ENCODE data around the gene INSIG1.

Gene INSIG1

GRCh38 chr7:155267023-155267422 lies 30.7 kb upstream of the INSIG1 start:
- no peak overlapping the region for H3K4me3 ChIP-seq (ENCODE audit: low read depth in 1 of 2, low read length in 2 of 2)
- H3K27me3 ChIP-seq (ENCODE audit: low read depth, low read length) = peaks cover 5% of the 10 kb centered on the region
- H3K4me1 ChIP-seq (ENCODE audit: control insufficient read depth in 1 of 2, insufficient read depth in 2 of 2, low read length in 2 of 2) = no peaks in the 10 kb centered on the region
- H3K9me3 ChIP-seq (ENCODE audit: control insufficient read depth in 1 of 2, low read length in 2 of 2) = no peaks in the 10 kb centered on the region
- no peaks in the 10 kb centered on the region for H3K36me3 ChIP-seq (ENCODE audit: control insufficient read depth in 1 of 2, insufficient read depth in 2 of 2, low read length in 2 of 2)
- H3K27ac ChIP-seq (ENCODE audit: low read length) = no peak overlapping the region

GRCh38 chr7:155267436-155267835 lies 30.2 kb upstream of the INSIG1 start:
- H3K4me3 ChIP-seq (ENCODE audit: low read depth in 1 of 2, low read length in 2 of 2) = no peak overlapping the region
- H3K27ac ChIP-seq (ENCODE audit: low read length) = no peak overlapping the region
- no peaks in the 10 kb centered on the region for H3K4me1 ChIP-seq (ENCODE audit: control insufficient read depth in 1 of 2, insufficient read depth in 2 of 2, low read length in 2 of 2)
- no peaks in the 10 kb centered on the region for H3K9me3 ChIP-seq (ENCODE audit: control insufficient read depth in 1 of 2, low read length in 2 of 2)
- peaks cover 5% of the 10 kb centered on the region for H3K27me3 ChIP-seq (ENCODE audit: low read depth, low read length)
- no peaks in the 10 kb centered on the region for H3K36me3 ChIP-seq (ENCODE audit: control insufficient read depth in 1 of 2, insufficient read depth in 2 of 2, low read length in 2 of 2)

DNA sequence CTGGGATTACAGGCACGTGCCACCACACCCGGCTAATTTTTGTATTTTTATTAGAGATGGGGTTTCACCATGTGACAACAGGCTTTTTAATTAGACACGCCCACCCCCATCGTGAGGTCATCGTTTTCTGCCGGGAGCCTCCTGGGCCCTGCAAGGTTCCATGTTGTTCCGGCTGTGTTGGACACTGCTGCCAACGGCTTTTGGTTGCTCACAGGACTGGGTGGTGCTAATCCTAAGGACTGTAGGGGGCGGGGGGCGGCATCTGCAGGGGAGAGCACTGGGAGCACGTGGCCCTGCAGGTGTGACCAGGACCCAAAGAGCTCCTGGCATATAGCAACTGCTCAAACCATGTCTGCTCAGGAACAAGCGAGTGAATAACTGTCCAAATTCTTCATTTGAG lies 29.5 kb upstream of the INSIG1 start:
- H3K27me3 ChIP-seq (ENCODE audit: low read depth, low read length) = peaks cover 5% of the 10 kb centered on the region
- no peak overlapping the region for H3K4me3 ChIP-seq (ENCODE audit: low read depth in 1 of 2, low read length in 2 of 2)
- no peak overlapping the region for H3K27ac ChIP-seq (ENCODE audit: low read length)
- no peaks in the 10 kb centered on the region for H3K36me3 ChIP-seq (ENCODE audit: control insufficient read depth in 1 of 2, insufficient read depth in 2 of 2, low read length in 2 of 2)
- H3K9me3 ChIP-seq (ENCODE audit: control insufficient read depth in 1 of 2, low read length in 2 of 2) = no peaks in the 10 kb centered on the region
- no peaks in the 10 kb centered on the region for H3K4me1 ChIP-seq (ENCODE audit: control insufficient read depth in 1 of 2, insufficient read depth in 2 of 2, low read length in 2 of 2)

- no peaks in the 10 kb centered on the region for H3K36me3 ChIP-seq (ENCODE audit: control insufficient read depth in 1 of 2, insufficient read depth in 2 of 2, low read length in 2 of 2)
- no peak overlapping the region for H3K4me3 ChIP-seq (ENCODE audit: low read depth in 1 of 2, low read length in 2 of 2)
- H3K9me3 ChIP-seq (ENCODE audit: control insufficient read depth in 1 of 2, low read length in 2 of 2) = no peaks in the 10 kb centered on the region
- H3K4me1 ChIP-seq (ENCODE audit: control insufficient read depth in 1 of 2, insufficient read depth in 2 of 2, low read length in 2 of 2) = no peaks in the 10 kb centered on the region
- H3K27ac ChIP-seq (ENCODE audit: low read length) = no peak overlapping the region
- H3K27me3 ChIP-seq (ENCODE audit: low read depth, low read length) = no peaks in the 10 kb centered on the region
Observed at GRCh38 chr7:155268921-155269650, 28.6 kb upstream of the INSIG1 start.

- no peaks in the 10 kb centered on the region for H3K27me3 ChIP-seq (ENCODE audit: low read depth, low read length)
- H3K4me3 ChIP-seq (ENCODE audit: low read depth in 1 of 2, low read length in 2 of 2) = no peak overlapping the region
- no peaks in the 10 kb centered on the region for H3K9me3 ChIP-seq (ENCODE audit: control insufficient read depth in 1 of 2, low read length in 2 of 2)
Observed at GRCh38 chr7:155269766-155270585, 27.7 kb upstream of the INSIG1 start.

DNA sequence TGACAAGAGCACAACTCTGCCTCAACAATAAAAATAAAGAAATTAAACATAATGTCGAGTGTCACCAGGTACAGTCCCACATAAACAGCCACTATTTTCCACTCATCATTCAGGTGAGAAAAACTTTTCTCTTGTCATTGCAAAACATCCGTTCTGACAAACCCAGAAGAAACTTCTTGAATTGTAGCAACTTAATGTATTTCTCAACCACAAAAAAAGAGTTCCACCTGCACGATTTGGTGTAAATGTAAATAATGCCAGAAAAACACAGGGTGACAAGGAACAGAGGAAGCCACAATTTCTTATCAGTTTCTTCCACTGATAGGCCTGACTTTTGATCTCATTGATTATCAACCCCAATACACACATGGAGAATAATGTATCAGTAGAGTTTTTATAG lies 26.8 kb upstream of the INSIG1 start:
- H3K27me3 ChIP-seq (ENCODE audit: low read depth, low read length) = no peaks in the 10 kb centered on the region
- H3K4me1 ChIP-seq (ENCODE audit: control insufficient read depth in 1 of 2, insufficient read depth in 2 of 2, low read length in 2 of 2) = no peaks in the 10 kb centered on the region
- H3K4me3 ChIP-seq (ENCODE audit: low read depth in 1 of 2, low read length in 2 of 2) = no peak overlapping the region
- H3K9me3 ChIP-seq (ENCODE audit: control insufficient read depth in 1 of 2, low read length in 2 of 2) = no peaks in the 10 kb centered on the region
- no peaks in the 10 kb centered on the region for H3K36me3 ChIP-seq (ENCODE audit: control insufficient read depth in 1 of 2, insufficient read depth in 2 of 2, low read length in 2 of 2)
- H3K27ac ChIP-seq (ENCODE audit: low read length) = no peak overlapping the region

More at GRCh38 chr7:155269766-155270585, 27.7 kb upstream of the INSIG1 start:
- H3K4me1 ChIP-seq (ENCODE audit: control insufficient read depth in 1 of 2, insufficient read depth in 2 of 2, low read length in 2 of 2) = no peaks in the 10 kb centered on the region
- no peaks in the 10 kb centered on the region for H3K36me3 ChIP-seq (ENCODE audit: control insufficient read depth in 1 of 2, insufficient read depth in 2 of 2, low read length in 2 of 2)
- no peak overlapping the region for H3K27ac ChIP-seq (ENCODE audit: low read length)

GRCh38 chr7:155274633-155275355 lies 22.9 kb upstream of the INSIG1 start:
- Histone ChIP-seq H3K27me3 (ENCODE audit: low read depth, low read length) (no peaks in the 10 kb centered on the region), H3K4me3 (ENCODE audit: low read depth in 1 of 2, low read length in 2 of 2) (no peak overlapping the region), H3K9me3 (ENCODE audit: control insufficient read depth in 1 of 2, low read length in 2 of 2) (no peaks in the 10 kb centered on the region), H3K4me1 (ENCODE audit: control insufficient read depth in 1 of 2, insufficient read depth in 2 of 2, low read length in 2 of 2) (no peaks in the 10 kb centered on the region), H3K36me3 (ENCODE audit: control insufficient read depth in 1 of 2, insufficient read depth in 2 of 2, low read length in 2 of 2) (no peaks in the 10 kb centered on the region), H3K27ac (ENCODE audit: low read length) (no peak overlapping the region)

GRCh38 chr7:155276042-155276799 lies 21.5 kb upstream of the INSIG1 start:
- H3K9me3 ChIP-seq (ENCODE audit: control insufficient read depth in 1 of 2, low read length in 2 of 2) = no peaks in the 10 kb centered on the region
- no peaks in the 10 kb centered on the region for H3K36me3 ChIP-seq (ENCODE audit: control insufficient read depth in 1 of 2, insufficient read depth in 2 of 2, low read length in 2 of 2)
- no peaks in the 10 kb centered on the region for H3K4me1 ChIP-seq (ENCODE audit: control insufficient read depth in 1 of 2, insufficient read depth in 2 of 2, low read length in 2 of 2)
- H3K4me3 ChIP-seq (ENCODE audit: low read depth in 1 of 2, low read length in 2 of 2) = no peak overlapping the region
- H3K27ac ChIP-seq (ENCODE audit: low read length) = no peak overlapping the region
- no peaks in the 10 kb centered on the region for H3K27me3 ChIP-seq (ENCODE audit: low read depth, low read length)

GRCh38 chr7:155276800-155277375 lies 20.8 kb upstream of the INSIG1 start:
- Histone ChIP-seq H3K4me1 (ENCODE audit: control insufficient read depth in 1 of 2, insufficient read depth in 2 of 2, low read length in 2 of 2) (no peaks in the 10 kb centered on the region), H3K36me3 (ENCODE audit: control insufficient read depth in 1 of 2, insufficient read depth in 2 of 2, low read length in 2 of 2) (no peaks in the 10 kb centered on the region), H3K27me3 (ENCODE audit: low read depth, low read length) (no peaks in the 10 kb centered on the region), H3K27ac (ENCODE audit: low read length) (no peak overlapping the region), H3K4me3 (ENCODE audit: low read depth in 1 of 2, low read length in 2 of 2) (no peak overlapping the region), H3K9me3 (ENCODE audit: control insufficient read depth in 1 of 2, low read length in 2 of 2) (no peaks in the 10 kb centered on the region)

DNA sequence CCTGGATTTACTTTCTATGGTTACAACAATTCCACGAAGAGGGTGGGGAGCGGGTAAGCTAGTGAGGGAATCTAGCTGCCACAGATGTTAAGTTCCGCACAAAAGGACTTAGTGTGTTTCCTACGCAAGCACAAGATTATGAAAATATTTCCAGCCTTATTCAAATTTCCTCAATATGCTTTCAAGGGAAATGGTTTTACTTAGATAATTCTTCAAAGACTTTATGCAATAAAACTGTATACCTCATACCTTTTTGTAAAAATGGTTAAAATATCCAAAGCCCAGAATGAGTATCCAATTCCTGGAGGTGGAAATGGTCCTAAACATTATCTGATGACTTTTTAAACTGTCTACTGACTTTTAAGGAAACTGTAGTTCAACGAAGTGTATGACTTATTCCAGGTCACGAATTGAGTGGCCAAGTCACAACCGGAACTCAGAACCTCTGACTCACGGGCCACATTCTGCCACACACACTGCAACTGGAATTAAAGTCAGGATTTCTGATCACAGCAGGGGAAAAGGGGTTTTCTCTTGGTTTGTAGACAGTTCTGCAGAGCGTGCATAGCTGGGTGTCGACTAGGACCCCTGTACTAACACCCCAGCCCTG lies 20.2 kb upstream of the INSIG1 start:
- Histone ChIP-seq H3K27ac (ENCODE audit: low read length) (no peak overlapping the region), H3K36me3 (ENCODE audit: control insufficient read depth in 1 of 2, insufficient read depth in 2 of 2, low read length in 2 of 2) (no peaks in the 10 kb centered on the region), H3K9me3 (ENCODE audit: control insufficient read depth in 1 of 2, low read length in 2 of 2) (no peaks in the 10 kb centered on the region), H3K4me1 (ENCODE audit: control insufficient read depth in 1 of 2, insufficient read depth in 2 of 2, low read length in 2 of 2) (no peaks in the 10 kb centered on the region), H3K4me3 (ENCODE audit: low read depth in 1 of 2, low read length in 2 of 2) (no peak overlapping the region), H3K27me3 (ENCODE audit: low read depth, low read length) (no peaks in the 10 kb centered on the region)

All from muscle layer of duodenum (tissue), 2 donors.